ENCODE results near the gene POTEC. TPM values are rescaled to one million over a fixed set of nuclear protein-coding genes. Genes with fewer than 3 reads are reported as not detected.
"Not testable (repeated sequence)": the region's sequence is repeated elsewhere in the genome, so short reads cannot be mapped to it uniquely, and the experiment has no call there.

Gene POTEC
- 0.34 TPM in 1 of 2 replicates, not detected in the other for total RNA-seq (2014; rRNA removed; shearing (Covaris generic))

GRCh38 chr18:14543446-14543964, at the start of gene POTEC:
POTEC (minus strand) TSS chr18:14543600; CDS start chr18:14543146, 454 bp downstream.
- not testable (repeated sequence) for DNase-seq (ENCODE audit: low spot score)

- no peak for DNase-seq (ENCODE audit: low spot score)
These were observed 34.6 kb upstream of the POTEC start for GRCh38 chr18:14577971-14578370.

GRCh38 chr18:14559502-14559901, 16.1 kb upstream of the POTEC start:
- not testable (repeated sequence) for DNase-seq (ENCODE audit: low spot score)

GRCh38 chr18:14531659-14532058, 11.7 kb downstream of the POTEC start:
- DNase-seq (ENCODE audit: low spot score), result not testable (repeated sequence)

GRCh38 chr18:14510707-14511106, 32.7 kb downstream of the POTEC start:
- not testable (repeated sequence) for DNase-seq (ENCODE audit: low spot score)

- not testable (repeated sequence) for DNase-seq (ENCODE audit: low spot score)
These were observed 39.7 kb downstream of the POTEC start for GRCh38 chr18:14503691-14504090.

- not testable (repeated sequence) for DNase-seq (ENCODE audit: low spot score)
These were observed 41.5 kb downstream of the POTEC start for GRCh38 chr18:14501894-14502293.

GRCh38 chr18:14489256-14490014, 54.0 kb downstream of the POTEC start:
- DNase-seq (ENCODE audit: low spot score), result not testable (repeated sequence)

- not testable (repeated sequence) for DNase-seq (ENCODE audit: low spot score)
These were observed 54.6 kb downstream of the POTEC start for GRCh38 chr18:14488789-14489188.

- DNase-seq (ENCODE audit: low spot score), result not testable (repeated sequence)
These were observed 56.3 kb downstream of the POTEC start for GRCh38 chr18:14486926-14487580.

GRCh38 chr18:14479076-14479475, 64.3 kb downstream of the POTEC start:
- DNase-seq (ENCODE audit: low spot score), result not testable (repeated sequence)

- DNase-seq (ENCODE audit: low spot score), result not testable (repeated sequence)
These were observed 67.9 kb downstream of the POTEC start for GRCh38 chr18:14475520-14475919.

- not testable (repeated sequence) for DNase-seq (ENCODE audit: low spot score)
These were observed 68.6 kb downstream of the POTEC start for GRCh38 chr18:14474752-14475151.

- not testable (repeated sequence) for DNase-seq (ENCODE audit: low spot score)
These were observed 69.2 kb downstream of the POTEC start for GRCh38 chr18:14474007-14474720.

- DNase-seq (ENCODE audit: low spot score), result not testable (repeated sequence)
These were observed 70.0 kb downstream of the POTEC start for GRCh38 chr18:14473250-14474006.

GRCh38 chr18:14471286-14471685, 72.1 kb downstream of the POTEC start:
- not testable (repeated sequence) for DNase-seq (ENCODE audit: low spot score)

- not testable (repeated sequence) for DNase-seq (ENCODE audit: low spot score)
These were observed 73.0 kb downstream of the POTEC start for GRCh38 chr18:14470446-14470845.

GRCh38 chr18:14470046-14470445, 73.4 kb downstream of the POTEC start:
- DNase-seq (ENCODE audit: low spot score), result not testable (repeated sequence)

GRCh38 chr18:14465989-14466388, 77.4 kb downstream of the POTEC start:
- not testable (repeated sequence) for DNase-seq (ENCODE audit: low spot score)
